Subcutaneous adipose tissue (tissue), 4 donors: ENCODE results near the gene KNDC1. TPM values are rescaled to one million over a fixed set of nuclear protein-coding genes. Genes with fewer than 3 reads are reported as not detected.

ENCODE experiments used
- total RNA-seq, 4 donors: library from RNA; depleted of rRNA; stranded (reverse); fragments of >200 nt; gene quantifications; one replicate each; pipeline ENCODE4 v1.1.0, GENCODE V29; 2016
- TF ChIP-seq, protein P1 (sequence below): fragments of 450-650 bp; IDR thresholded peaks from one replicate; pipeline ENCODE4 v1.5.1; 2016; ENCODE audit warnings: low read depth, mild to moderate bottlenecking, control low read depth, antibody characterized with exemption, moderate library complexity

KNDC1 gene
- total RNA-seq, 4 donors from 2014 or later, result not detected

DNA sequence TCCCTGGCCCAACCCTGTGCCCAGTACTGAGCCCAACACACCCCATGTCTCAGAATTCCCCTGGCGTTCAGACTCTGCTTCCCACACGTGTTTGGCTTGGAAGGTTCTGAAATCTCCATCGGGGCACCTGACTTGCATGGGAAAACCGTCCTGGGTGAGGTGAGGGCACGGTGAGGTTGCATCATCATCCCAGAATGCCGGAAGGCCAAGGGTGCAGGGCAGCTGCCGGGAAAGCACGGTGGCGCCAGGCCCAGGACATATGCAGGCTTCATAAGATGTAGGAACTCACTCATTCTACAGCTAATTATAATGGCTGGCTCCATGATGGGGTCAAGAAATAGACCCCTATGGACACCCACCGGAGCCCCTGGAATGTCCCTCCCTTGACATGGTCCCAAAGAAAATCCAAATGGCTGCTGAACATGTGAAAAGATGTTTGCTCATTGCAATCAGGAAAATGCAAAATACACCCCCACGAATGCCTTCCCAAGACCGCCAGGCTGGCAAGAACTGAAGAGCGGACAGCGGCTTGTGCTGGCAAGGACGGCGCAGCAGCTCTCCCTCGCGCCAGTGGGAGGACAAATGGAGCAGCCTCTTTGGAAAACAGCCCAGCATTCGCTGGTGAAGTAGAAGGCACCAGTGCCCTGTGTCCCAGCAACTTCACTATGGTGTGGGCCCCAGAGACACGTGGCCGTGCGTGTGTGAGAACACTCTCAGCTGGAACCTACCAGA, 2.3 kb downstream of the KNDC1 start:
- TF ChIP-seq, protein P1, sequence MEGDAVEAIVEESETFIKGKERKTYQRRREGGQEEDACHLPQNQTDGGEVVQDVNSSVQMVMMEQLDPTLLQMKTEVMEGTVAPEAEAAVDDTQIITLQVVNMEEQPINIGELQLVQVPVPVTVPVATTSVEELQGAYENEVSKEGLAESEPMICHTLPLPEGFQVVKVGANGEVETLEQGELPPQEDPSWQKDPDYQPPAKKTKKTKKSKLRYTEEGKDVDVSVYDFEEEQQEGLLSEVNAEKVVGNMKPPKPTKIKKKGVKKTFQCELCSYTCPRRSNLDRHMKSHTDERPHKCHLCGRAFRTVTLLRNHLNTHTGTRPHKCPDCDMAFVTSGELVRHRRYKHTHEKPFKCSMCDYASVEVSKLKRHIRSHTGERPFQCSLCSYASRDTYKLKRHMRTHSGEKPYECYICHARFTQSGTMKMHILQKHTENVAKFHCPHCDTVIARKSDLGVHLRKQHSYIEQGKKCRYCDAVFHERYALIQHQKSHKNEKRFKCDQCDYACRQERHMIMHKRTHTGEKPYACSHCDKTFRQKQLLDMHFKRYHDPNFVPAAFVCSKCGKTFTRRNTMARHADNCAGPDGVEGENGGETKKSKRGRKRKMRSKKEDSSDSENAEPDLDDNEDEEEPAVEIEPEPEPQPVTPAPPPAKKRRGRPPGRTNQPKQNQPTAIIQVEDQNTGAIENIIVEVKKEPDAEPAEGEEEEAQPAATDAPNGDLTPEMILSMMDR, result no peak

DNA sequence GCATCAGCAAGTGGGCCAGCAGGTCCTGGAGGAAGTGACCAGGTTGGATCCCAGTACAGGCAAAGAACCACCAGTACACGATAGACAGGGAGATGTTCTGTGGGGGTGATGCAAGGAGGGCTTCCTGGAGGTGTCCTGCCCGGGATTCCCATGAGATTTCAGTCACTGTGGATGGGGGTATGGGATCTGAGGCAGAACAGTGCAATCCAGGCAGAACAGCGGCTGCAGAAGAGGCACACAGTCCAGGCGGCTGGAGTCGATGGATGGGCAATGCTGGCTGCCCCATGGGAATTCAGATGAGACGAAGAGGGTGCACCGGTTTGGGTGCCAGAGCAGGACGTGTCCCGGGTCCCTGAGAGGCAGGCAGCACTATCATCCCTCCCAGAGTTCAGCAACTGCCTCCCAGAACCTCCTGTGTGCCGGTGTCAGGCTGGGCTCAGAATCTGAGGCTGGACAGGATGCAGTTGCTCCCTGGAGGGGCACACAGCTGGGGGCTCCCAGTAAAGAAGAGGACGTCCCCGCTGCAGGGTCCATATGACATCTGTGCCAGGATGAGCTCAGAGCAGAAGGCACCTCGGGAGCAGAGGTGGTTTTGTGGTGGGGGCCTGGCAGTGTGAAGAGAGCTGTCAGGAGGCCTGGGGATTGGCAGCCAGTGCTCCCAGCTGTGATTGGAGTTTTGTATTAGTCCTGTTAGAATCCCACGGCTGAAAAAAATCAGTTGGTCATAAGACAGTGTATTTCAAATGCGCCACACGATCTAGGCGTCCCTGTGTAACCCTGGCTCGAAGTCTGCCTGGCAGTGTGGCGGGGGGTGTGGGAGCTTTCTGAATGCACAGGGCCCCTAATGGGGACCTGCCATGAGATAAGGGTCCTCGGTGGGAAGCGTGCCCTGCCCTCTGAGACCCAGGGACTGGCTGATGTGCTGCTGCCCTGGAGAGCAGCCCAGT, 3.2 kb downstream of the KNDC1 start:
- TF ChIP-seq, protein P1, result no peak

- TF ChIP-seq, protein P1, result no peak
Measured at GRCh38 chr10:133163889-133164815, 4.1 kb downstream of the KNDC1 start.

GRCh38 chr10:133164816-133165555, 5.0 kb downstream of the KNDC1 start:
- TF ChIP-seq, protein P1, result no peak

- TF ChIP-seq, protein P1, result no peak
Measured at GRCh38 chr10:133165556-133166503, 5.8 kb downstream of the KNDC1 start.

DNA sequence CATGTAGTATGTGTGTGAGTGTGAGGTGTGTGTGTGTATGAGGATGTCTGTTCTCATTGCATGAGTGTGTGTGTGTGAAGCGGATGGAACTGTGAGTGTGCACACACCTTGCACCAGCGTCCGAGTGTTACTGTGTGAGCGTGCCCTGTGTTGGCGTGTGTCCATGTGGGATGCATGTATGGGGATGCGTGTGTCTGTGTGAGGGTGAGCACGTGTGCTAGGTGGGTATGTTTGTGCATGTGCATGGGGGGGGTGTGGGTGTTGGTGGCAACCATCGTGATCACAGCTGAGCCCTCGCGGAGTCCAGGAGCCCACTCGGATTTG, 6.4 kb downstream of the KNDC1 start:
- TF ChIP-seq, protein P1, result no peak
